ENCODE results near the gene SLC45A1.

SLC45A1 gene

GRCh38 chr1:8335246-8335645 lies 17.3 kb downstream of the SLC45A1 start:
- no peak for DNase-seq (ENCODE audit: low read depth, low spot score)

DNA sequence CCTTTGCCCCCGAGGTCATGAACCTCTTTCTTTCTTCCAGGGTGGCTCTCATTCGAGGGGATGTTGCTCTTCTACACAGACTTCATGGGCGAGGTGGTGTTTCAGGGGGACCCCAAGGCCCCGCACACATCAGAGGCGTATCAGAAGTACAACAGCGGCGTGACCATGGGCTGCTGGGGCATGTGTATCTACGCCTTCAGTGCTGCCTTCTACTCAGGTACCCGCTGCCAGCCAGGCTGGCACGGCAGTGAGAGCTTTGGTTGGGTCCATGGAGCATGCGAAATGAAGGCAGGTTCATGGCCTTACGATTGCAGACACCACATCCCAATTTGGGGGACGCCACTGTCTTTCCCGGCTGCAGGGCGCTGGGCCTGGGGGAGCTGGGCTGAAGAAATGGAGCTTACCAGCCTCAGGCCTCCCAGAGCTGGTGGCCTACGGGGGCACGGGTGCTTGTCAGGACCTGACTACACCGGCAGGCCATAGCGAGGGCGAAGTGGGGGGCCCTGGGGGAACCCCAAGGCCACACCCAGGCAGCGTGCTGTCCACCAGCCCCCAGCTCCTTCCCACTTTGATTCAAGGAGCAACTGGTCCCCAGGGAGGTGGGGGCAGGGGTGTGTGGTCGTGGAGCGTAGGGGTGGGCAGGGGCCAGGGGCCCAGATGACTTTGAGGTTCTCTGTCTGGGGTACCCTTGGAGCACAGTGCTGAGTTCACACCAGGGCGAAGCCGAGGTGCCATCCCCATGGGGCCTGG lies 20.0 kb downstream of the SLC45A1 start:
- DNase-seq (ENCODE audit: low read depth, low spot score) = no peak

GRCh38 chr1:8338526-8339202 lies 20.8 kb downstream of the SLC45A1 start:
- DNase-seq (ENCODE audit: low read depth, low spot score) = no peak

DNA sequence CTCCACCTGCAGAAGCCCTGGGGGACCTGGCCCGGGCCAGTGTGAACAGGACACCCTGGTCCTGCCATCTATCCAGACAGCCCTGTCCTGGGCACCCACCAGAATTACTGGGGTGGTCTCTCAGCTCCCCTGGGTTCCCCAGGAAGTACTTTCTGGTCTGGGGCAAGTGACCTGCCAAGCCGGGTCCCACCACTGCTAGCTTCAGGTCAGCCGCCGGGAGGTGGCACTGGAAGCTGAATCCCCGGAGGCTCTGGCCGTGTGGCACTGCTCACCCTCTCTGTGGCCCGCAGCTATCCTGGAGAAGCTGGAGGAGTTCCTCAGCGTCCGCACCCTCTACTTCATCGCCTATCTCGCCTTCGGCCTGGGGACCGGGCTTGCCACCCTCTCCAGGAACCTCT lies 21.3 kb downstream of the SLC45A1 start:
- no peak for DNase-seq (ENCODE audit: low read depth, low spot score)

- no peak for DNase-seq (ENCODE audit: low read depth, low spot score)
Observed at GRCh38 chr1:8340448-8340847, 22.5 kb downstream of the SLC45A1 start.

GRCh38 chr1:8342325-8342724 lies 24.4 kb downstream of the SLC45A1 start:
- no peak for DNase-seq (ENCODE audit: low read depth, low spot score)

- DNase-seq (ENCODE audit: low read depth, low spot score) = no peak
Observed at GRCh38 chr1:8343044-8343443, 25.1 kb downstream of the SLC45A1 start.

DNA sequence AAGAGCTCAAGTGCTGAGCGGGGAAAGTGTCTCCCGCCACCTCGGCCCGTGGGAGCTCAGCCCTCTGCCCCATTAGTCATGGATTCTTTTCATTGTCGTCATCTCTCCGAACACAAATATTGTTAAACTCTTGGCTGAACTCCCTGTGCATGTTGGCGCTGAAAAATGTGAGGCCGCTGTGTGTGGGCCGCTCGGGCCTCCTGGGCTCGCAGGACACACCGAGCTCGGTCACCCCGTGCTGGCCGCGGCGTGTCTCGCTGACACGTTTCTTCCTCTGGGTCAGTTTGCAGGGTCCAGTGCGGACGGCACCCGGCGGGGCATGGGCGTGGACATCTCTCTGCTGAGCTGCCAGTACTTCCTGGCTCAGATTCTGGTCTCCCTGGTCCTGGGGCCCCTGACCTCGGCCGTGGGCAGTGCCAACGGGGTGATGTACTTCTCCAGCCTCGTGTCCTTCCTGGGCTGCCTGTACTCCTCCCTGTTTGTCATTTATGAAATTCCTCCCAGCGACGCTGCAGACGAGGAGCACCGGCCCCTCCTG lies 25.6 kb downstream of the SLC45A1 start:
- peak; percentile 84 for DNase-seq (ENCODE audit: low read depth, low spot score)

- no peak for DNase-seq (ENCODE audit: low read depth, low spot score)
Observed at GRCh38 chr1:8344893-8345507, 27.1 kb downstream of the SLC45A1 start.

DNA sequence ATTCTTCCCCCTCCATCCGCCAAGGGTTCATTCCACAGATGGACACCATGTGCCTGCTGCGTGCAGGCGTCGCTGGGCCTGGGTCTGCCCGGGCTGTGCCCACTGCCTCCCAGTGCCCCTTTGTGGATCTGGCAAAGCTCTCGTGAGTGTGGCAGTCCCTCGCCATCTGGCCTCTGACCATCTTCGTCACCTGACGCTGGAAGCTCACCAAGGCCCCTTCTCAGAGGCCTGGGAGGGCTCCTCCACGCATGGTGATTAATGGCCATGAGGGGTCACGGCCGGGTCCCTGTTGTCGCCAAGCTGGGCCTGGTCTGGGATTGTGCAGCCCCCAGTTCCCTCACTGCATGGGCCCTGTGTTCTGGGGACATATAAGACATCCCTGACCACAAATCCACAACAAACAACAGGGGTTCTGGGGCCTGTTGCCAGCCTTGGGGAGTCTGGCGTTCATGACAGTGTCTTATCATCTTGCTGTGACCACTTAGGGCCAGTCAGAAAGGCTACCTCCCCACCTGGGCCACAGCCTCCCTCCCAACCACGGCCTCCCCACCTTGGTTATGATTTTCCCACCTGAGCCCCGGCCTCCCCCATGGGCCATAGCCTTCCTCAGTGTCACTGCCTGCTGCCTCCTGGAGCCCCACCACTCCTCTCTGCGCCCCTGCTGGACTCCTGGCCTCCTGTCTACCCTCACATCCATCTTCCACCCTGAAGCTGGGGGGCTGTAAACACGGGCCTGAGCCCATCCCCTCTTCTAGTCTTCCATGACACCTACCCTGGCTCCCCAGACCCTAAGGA lies 27.9 kb downstream of the SLC45A1 start:
- DNase-seq (ENCODE audit: low read depth, low spot score) = no peak

- no peak for DNase-seq (ENCODE audit: low read depth, low spot score)
Observed at GRCh38 chr1:8347635-8348034, 29.7 kb downstream of the SLC45A1 start.

GRCh38 chr1:8348047-8348776 lies 30.3 kb downstream of the SLC45A1 start:
- DNase-seq (ENCODE audit: low read depth, low spot score) = no peak

DNA sequence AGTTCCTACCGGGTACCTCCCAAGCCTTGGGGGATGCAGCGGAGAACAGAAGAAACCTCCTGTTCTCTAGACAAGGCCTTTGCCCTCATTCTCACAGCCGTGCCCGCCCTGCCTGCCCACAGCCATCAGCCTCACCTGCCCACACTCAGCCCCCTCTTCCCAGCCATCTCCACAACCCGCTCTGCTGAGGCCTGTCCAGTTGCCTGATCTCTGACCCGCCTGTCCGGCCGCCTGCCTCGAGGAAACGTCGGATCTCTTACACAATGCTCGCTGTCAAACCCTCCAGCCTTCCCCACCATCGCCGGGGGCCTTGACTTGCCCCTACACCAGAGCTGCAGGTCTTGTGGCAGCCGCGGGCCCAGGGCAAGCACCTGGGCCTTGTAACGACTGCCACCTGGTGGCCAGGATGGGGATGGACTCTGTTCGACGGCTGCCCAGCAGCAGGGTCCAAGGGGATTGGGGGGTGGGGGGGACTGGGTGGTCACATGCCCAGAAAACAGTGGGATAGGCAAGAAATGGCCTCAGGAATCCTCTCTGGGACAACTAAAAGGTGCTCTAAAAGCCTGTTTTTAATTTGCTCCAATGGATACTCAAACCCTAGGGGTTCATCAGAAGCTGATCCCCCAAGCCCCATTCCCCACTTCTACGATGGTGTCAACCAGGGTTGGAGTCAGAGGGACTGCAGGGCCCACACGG lies 31.0 kb downstream of the SLC45A1 start:
- no peak for DNase-seq (ENCODE audit: low read depth, low spot score)

GRCh38 chr1:8349473-8349865 lies 31.6 kb downstream of the SLC45A1 start:
- DNase-seq (ENCODE audit: low read depth, low spot score) = no peak

DNA sequence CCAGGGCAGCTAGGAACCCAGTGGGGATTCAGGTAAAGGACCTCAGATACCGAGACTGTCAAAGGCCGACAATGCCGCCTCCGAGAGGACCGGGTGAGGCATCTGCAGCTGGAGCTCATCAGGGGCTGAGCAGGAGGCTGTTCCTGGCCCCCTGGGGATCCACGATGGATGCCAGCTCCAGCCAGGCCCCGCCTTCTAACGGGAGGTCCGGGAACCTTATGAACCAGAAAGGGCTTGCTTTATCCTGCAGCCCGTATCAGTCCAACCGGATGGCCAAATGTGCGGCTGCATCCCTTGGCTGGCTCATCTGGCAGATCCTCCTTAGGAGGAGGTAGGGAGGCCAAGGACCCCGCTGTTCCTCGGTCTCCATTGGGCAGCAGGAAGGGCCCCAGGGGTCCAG lies 32.0 kb downstream of the SLC45A1 start:
- DNase-seq (ENCODE audit: low read depth, low spot score) = no peak

- no peak for DNase-seq (ENCODE audit: low read depth, low spot score)
Observed at GRCh38 chr1:8350914-8351684, 33.2 kb downstream of the SLC45A1 start.

GRCh38 chr1:8351693-8352470 lies 34.0 kb downstream of the SLC45A1 start:
- DNase-seq (ENCODE audit: low read depth, low spot score) = no peak

GRCh38 chr1:8352471-8352845 lies 34.5 kb downstream of the SLC45A1 start:
- DNase-seq (ENCODE audit: low read depth, low spot score) = no peak

All from smooth muscle cell of the brain vasculature (primary cell).